HG03135 (cell line): ENCODE results near the gene PLEKHJ1.
A peak's percentile ranks its signal among the peaks of the same experiment; 100 is the strongest.
"Not testable (repeated sequence)": the region's sequence is repeated elsewhere in the genome, so short reads cannot be mapped to it uniquely, and the experiment has no call there.

ENCODE experiments used
- ATAC-seq: cut with Tn5 transposase; IDR thresholded peaks from one replicate; pipeline ENCODE4 v1.9.1; 2021; ENCODE audit warnings: mild to moderate bottlenecking, moderate library complexity; ENCODE audit not compliant: unreplicated experiment

Gene PLEKHJ1, protein sequence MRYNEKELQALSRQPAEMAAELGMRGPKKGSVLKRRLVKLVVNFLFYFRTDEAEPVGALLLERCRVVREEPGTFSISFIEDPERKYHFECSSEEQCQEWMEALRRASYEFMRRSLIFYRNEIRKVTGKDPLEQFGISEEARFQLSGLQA

DNA sequence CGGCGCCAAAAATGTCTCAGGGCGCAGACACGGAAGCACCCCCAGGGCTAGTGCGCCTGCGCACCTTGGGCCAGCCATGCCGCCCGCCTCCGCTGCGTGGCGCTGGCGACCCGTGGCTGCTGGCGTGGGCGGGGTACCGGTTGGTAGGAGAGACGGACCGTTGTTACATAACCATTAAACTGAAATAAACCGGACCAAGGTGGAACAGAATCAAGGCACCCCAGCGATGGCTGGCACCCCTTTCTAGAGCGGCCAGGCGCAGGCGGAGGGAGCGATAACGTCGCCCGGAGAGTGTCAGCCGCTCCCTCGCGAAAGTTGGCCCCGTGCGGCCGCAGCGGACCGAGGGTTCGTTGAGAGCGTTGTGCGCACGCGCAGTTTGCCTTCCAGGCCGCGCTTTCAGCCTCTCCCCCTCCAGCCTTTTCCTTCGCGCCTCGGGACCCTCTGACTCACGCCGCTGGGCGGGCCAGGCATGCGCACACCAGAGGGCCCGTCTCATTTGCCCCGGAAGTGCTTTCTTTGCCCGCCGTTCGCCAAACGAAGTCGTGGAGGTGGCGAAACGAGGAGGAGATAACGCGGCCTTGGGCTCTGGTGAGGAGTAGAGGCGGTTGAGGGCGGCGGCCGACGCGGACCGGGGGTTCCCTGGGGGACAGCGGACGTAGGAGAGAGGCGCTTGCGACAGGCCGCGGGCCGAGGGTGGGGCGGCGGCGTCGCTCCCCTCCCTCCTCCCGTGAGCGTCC, at the start of gene PLEKHJ1, which contains the start of gene SF3A2:
Gene PLEKHJ1, minus strand, starts transcription at position 16 of the 737 bp plus-strand sequence. CDS start 81 bp downstream, outside the sequence.
Gene SF3A2, plus strand, starts transcription at position 511 of the 737 bp plus-strand sequence. CDS start 6,595 bp downstream, outside the sequence.
- peak; percentile 67 for ATAC-seq

DNA sequence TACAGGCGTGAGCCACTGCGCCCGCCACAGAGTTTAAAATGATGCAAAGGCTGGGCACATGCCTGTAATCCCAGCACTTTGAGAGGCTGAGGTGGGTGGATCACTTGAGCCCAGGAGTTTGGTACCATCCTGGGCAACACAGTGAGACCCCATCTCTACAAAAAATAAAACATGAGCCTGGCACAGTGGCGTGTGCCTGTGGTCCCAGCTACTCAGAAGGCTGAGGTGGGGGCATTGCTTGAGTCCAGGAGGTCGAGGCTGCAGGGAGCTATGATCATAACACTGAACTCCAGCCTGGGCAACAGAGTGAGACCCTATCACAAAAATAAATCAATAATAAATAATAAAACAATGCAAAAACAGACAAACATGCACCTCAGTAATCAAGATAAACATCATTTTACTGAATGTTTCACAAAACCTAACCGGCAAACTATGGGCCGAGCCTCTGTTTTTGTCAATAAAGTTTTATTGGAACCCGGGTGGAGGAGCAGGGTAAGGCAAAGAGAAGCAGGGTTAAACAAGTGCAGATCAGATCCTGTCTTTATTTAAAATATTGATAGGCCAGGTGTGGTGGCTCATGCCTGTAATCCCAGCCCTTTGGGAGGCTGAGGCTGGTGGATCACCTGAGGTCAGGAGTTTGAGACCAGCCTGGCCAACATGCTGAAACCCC, 47.8 kb upstream of the PLEKHJ1 start:
- no peak for ATAC-seq

DNA sequence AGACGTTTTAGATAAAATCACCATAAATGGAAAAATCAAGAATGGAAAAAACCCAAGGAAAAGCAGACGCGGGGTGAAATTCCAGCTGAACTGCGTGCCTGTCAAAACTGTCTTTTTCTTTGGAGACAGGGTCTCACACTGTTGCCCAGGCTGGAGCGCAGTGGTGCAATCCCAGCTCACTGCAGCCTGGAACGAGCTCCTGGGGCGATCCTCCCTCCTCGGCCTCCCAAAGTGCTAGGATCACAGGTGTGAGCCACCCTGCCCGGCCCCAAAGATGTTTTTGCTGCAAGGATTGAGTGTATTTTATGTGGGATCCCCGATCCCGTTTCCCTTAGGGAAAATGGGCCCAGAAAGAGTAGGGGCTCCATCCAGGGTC, 46.7 kb upstream of the PLEKHJ1 start:
- ATAC-seq = no peak

DNA sequence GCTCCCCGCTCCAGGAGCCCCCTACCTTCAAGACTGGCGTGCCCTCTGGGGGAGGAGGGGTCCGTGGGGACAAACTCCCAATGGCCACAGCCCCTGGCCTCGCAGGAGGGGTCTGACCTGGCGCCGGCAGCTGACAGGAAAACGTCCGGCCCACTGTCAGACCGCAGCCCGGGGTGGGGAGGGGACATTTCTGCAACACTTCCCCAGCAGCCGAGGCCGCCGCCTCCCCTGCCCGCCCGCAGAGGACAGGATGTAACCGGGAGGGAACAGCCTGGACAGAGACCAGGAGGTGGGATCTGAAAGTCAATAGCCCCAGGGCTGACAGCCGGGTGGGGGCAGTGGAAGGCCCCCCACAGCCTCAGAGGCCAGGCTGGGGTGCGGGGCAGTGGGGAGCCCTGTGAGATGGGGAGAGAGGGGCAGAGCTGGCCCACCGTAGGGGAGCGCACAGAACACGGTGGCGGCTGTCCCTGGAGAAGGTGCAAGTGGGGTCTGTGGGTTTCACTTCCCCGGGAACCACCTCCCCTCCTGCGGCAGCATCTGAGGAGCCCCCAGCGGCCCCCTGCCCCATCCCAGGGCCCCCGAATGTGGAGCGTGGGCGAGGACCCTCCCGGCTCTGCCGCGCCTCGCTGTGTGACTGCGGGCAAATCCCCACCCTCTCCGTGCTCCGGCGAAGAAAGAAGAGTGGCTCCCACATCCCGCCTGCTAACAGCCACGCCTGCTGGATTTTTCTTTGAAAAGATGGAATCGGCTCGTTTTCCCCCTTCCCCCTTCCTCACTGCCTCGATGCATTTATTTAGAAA, 46.1 kb upstream of the PLEKHJ1 start, which contains the start of gene PEAK3:
Gene PEAK3, minus strand, starts transcription at position 114 of the 800 bp plus-strand sequence. CDS start 1,244 bp downstream, outside the sequence.
- ATAC-seq = no peak

DNA sequence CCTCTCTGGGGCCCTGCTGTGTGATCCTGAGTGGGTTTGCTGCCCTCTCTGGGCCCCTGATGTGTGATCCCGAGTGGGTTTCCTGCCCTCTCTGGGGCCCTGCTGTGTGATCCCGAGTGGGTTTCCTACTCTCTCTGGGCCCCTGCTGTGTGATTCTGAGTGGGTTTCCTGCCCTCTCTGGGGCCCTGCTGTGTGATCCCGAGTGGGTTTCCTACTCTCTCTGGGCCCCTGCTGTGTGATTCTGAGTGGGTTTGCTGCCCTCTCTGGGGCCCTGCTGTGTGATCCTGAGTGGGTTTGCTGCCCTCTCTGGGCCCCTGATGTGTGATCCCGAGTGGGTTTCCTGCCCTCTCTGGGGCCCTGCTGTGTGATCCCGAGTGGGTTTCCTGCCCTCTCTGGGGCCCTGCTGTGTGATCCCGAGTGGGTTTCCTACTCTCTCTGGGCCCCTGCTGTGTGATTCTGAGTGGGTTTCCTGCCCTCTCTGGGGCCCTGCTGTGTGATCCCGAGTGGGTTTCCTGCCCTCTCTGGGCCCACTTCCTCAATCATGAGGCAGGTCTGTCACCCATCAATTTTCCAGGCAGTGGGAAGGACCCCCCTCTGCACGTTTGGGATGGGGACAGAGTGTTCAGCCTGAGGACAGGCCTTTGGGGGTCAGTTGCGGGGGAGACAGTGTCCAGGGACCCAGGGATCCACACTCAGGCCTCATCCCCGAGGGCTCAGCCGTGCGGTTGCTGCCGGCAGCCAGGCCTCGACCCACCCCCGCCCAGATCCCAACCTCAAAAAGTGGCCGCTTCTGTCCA, 45.3 kb upstream of the PLEKHJ1 start:
- ATAC-seq = not testable (repeated sequence)

DNA sequence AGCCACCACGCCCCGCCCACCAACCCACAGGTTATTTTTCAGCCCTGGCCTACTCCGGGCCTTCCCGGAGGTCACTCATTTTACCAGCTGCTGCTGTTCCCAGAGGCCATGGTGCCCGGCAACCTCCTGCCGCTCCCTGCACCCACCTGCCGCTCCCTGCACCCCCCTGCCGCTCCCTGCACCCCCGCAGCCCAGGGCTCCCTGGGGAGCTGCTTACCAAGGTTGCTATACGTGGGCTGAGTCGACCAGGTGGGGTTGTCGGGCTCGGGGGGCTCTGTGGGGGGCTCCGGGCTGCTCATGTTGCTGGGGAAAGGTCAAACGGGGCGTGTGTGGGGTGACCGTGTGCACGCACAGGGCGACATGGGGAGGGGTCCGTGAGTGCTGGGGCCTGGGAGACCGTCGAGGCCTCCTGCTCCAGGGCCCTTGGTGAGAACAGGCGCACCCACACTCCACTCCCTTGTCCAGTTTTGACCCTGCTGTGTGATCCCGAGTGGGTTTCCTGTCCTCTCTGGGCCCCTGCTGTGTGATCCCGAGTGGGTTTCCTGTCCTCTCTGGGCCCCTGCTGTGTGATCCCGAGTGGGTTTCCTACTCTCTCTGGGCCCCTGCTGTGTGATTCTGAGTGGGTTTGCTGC, 44.6 kb upstream of the PLEKHJ1 start:
- no peak for ATAC-seq

DNA sequence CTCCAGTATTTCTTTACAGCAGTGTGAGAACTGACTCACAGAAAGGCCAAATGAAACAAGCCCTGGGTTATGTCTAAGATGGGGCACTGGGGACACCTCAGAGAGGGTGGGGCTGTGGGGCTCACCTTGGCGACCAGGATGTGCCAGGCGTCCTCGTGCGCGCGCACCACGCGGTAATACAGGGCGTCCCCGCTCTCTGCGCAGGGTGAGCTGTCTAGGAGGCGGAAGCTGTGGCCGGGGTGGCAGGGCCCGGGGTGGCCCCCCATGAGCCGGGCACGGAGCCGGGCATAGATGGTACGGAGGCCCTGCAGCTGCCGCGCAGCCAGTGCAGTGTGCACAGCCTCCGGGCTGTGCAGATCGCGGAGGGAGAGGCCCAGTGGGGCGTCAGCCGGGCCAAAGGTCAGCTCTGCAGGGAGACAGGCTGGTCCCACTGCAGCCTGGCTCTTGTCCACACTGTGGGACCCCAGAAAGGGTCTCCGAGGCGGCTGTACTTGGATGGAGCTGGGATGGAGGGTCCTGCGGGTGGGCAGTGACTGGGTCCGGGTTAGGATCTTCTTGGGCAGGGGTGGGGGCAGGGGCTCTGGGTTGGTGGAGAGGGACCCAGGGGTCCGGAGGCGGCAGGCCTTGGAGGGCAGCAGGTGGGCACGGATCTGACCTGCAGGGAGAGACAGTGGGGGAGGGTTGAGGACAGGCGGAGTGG, 42.5 kb upstream of the PLEKHJ1 start:
- no peak for ATAC-seq

DNA sequence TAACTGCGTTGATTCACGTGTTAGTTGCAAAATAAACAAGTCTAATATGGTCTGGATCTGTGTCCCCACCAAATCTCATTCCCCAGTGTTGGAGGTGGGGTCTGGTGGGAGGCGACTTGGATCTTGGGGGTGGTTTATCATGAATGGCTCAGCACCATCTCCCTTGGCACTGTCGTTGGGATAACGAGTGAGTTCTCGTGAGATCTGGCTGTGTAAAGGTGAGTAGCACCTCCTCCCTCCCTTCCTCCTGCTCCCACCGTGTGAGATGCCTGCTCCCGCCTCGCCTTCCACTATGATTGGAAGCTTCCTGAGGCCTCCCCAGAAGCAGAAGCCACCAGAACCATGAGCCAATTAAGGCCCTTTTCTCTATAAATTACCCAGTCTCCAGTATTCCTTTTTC, 41.0 kb upstream of the PLEKHJ1 start:
- ATAC-seq = no peak

DNA sequence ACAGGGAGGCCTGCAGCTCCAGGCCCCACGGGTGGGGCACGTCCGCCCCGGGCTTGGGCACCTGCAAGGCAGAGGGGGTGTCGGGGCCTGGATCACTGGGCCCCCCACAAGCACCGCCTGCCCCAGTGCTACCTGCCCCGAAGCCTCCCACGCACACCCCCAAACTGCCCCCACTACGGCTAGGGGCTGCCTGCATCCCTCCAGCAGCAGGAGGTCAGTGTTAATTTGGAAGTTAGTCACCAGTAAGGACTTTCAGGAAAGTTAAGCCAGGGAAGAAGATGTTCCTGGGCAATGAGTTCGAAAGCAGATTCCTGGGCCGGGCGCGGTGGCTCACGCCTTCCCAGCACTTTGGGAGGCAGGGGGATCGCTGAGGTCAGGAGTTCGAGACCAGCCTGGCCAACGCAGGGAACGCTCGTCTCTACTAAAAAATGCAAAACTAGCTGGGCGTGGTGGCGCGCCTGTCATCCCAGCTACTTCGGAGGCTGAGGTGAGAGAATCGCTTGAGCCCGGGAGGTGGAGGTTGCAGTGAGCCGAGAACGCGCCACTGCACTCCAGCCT, 40.4 kb upstream of the PLEKHJ1 start:
- ATAC-seq = no peak

DNA sequence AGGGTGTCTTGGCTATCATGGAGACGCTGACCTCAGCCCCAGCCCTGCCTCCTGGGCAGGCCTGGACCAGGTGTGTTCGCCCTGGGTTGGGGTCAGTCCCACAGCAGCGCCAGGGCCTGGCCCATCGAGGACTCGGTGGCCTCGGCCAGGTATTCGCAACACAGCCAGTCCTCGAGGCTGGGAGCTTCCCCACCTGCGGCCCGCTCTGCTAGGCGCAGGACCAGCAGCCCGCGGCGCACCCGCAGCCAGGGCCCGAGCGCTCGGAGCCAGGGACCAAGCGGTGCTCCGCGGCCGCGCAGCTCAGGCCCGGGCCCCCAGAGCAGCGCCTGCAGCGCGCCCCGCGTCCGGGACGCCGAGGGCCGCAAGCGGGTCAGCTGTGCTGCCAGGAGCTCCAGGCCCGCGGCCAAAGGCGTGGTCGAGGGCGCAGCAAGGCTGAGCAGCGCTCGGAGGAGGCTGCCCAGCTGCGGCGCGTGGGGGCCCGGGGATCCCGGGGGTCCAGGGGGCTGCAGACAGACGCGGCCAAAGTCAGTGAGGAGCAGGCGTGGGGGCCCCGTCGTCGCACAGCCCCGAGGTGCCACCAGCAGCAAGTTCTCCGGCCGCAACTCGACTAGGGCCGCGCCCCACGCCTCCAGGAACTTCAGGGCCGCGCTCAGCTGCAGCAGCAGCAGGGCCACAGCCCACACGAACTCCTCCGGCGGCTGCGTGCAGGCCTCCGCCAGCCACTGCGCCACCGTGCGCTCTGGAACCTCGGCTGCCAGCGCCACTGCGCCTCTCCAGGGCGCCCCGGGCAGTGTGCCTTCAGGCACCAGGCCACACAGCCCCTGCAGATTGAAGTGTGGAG, 39.7 kb upstream of the PLEKHJ1 start:
- no peak for ATAC-seq

DNA sequence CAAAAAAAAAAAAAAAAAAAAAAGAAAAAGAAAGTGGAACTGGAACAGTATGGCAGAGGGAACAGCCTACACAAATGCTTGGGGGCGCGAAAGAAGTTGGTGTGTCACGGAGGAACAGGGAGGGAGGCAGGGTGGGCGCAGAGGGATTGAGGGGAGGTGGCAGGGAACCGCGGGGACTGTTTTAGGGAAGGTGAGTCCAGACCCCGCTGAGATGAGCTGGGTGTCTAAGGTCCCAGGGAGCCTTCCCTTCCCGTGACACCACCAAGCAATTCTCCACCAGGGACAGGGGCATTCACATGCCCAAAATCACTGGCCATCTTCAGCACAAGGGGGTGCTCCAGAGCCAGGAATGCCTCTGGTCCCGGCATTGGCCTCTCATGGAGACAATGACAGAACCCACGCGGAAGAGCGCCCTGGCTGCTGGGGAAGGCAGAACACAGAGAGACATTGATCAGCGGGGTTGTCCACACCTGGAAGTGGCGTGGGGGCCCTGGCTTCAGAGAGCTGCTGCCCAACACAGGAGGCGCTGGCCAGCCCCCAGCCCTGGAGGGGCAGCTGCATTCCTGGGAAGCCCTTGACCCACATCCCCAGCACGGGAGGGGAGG, 38.9 kb upstream of the PLEKHJ1 start:
- ATAC-seq = no peak

DNA sequence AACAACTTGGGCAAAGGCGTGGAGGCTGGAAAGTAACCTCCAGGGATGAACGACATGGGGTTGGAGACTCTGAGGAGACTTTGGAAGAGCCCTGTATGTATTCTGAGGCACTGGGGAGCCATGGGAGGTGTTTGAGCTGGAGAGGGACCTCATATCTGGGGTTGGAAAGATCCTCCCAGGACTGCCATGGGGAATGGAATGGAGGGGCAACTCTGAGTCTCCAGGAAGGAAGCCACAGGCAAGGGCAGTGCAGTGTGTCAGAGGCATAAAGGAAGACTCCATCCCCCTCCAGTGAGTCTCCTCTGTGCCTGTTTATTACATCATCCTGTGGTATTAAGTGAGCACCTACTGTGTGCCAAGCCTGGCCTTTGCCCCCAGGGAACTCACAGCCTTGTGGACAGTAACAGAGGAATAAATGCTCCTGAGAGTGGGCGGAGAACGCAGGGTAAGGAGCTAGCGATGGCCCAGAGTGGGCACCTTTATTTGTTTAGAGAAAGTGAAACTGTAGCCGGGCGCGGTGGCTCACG, 38.1 kb upstream of the PLEKHJ1 start:
- no peak for ATAC-seq

DNA sequence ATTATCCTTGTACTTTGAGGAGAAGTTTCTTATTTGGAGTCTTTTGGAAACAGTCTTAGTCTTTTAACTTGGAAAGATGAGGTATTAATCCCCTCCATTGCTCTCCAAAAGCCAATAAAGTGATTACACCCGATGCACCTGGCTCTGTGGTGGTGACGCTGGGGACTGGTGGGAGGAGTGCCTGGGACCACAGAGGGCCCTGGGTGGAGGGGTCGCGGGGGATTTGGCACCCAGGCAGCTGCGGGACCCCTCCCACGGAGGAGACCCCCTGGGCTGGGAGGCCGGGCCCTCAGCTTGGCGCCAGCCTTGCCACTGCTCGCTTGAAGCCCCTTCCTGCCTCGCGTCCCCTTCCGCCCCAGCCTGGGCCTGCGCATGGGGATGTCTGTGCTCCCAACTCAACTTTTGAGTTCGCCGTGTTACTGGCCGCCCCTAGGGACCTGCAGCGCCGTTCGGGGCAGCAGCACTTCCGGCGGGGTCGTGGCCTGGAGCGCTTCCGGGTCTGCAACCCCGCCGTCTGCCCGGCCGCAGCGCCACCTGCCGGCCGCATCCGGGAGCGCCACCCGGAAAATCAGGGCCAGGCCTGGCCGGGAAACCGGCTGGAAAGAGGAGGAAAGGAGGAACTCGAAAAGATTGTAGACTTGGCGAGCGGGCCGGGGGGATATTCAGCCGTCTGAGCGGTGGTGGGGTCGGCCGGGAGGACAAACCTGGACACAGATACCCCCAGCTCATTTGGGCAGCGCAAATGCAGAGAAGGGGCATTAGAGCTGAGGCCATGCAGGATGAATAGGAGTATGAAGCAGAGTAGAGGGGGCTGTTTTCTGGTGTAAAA, 37.4 kb upstream of the PLEKHJ1 start:
- ATAC-seq = peak; percentile 29

DNA sequence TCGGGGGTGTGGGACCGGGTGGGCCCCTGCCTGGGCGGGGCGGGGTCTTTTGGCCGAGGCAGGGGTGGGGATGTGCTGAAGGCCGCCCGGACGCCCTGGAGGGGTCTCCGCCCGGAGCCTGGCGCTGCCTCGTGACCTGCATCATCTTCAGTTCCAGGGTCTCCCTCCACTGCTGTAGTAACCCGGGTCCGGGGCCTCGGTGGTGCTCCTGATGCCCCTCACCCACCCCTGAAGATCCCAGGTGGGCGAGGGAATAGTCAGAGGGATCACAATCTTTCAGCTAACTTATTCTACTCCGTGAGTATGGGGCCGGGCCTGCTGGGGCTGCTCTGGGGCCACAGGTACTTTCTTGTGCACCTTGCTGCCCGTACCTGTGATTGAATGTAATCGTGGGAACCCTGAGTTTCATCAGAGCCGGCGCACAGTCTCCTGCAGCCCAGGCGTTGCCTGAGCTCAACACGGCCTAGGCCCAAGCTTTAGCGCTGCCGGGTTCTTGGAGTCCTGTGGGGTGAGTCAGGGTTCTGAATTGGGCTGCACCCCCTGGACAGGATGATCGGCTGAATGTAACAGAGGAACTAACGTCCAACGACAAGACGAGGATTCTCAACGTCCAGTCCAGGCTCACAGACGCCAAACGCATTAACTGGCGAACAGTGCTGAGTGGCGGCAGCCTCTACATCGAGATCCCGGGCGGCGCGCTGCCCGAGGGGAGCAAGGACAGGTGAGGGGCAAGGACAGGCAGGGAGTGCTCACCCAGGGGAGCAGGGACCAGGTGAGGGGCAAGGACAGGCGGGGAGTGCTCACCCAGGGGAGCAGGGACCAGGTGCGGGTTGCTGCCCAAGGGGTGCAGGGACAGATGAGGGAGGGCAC, 35.3 kb upstream of the PLEKHJ1 start:
- no peak for ATAC-seq

DNA sequence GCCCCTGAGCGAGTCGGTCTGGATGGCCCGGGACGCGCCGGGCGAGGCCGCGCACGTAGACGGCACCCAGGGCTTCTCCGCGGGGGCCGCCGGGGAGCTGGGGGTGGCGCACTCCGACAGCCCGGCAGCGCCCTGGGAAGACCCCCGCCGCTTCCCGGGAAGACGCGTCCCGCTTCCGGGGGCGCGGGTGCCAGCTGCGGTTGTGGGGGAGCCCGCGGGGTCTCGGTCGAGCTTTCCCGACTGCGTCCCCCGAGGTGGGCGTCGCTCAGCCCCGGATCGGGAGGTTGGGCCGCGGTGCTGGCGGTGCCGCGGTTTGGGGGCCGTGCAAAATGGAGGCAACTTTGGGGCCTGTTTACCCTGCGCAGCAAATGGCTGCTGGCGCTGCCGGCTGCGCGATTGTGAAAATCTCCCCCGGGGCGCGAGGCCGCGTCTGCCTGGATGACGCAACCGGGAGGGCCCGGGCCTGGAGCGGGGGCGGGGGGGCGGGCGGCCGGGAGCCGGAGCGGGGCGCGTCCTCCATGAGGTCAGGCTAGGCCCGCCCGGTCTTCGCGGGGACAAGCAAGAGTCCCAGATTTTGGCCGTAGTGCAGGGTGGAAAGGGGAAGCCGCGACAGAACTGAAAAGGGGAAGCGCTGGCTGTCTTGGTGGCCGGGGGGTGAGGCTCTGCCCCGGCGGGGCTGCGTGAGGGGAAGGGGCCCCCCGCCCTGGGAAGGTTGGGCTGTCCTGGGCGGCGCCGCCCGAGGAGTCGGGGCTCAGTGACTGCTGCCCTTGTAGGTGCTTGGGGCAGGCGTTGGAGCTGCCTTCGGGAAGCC, 34.5 kb upstream of the PLEKHJ1 start:
- ATAC-seq = no peak
